ENCODE data around the gene LIG1. TPM values are rescaled to one million over a fixed set of nuclear protein-coding genes. Genes with fewer than 3 reads are reported as not detected.

Gene LIG1
- total and polyA plus RNA-seq, 2 experiments from 2014 or later = 79.3 to 96.9 TPM

DNA sequence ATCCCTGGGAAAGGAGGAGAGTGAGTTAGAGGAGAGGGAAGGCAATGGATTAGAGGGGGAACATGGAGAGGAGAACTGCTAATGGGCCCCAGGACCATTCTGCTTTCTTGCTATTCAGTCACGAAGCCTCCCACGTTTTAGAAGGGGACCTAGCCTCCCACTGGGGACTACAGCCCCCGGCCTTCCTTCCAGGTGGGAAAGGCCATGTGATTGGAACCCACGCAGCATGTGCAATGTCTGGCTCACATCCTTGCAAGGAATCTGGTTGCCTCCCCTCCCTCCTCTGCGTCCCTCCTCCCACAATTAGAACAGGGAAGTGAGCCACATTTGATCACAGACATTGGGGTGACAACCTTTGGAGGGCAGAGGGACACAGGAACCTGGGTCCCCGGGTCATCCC is 37.0 kb downstream of the LIG1 start:
- Mint-ChIP-seq H3K36me3 (ENCODE audit: low read depth) (peaks cover 54% of the 10 kb centered on the region), H3K9me3 (no peaks in the 10 kb centered on the region), H3K4me1 (no peaks in the 10 kb centered on the region), H3K27me3 (ENCODE audit: insufficient read depth, low read depth, poor library complexity) (peaks cover 14% of the 10 kb centered on the region), H3K4me3 (no peak overlapping the region), H3K27ac (no peak overlapping the region)
- no peak for DNase-seq (ENCODE audit: low spot score)
- no peaks in the 10 kb centered on the region for H4K20me1 ChIP-seq (replicated peaks; ENCODE audit: insufficient read depth)
- no peaks in the 10 kb centered on the region for H3K27me3 ChIP-seq (ENCODE audit: insufficient read depth)
- no peak overlapping the region for H3K4me2 ChIP-seq
- no peak overlapping the region for H3K27ac ChIP-seq (ENCODE audit: low read depth)
- no peak overlapping the region for H3K4me3 ChIP-seq
- no peaks in the 10 kb centered on the region for H3F3A ChIP-seq (replicated peaks; ENCODE audit: low read depth)
- no peaks in the 10 kb centered on the region for H3K9me2 ChIP-seq (ENCODE audit: insufficient read depth)
- H3K79me2 ChIP-seq (replicated peaks; ENCODE audit: insufficient read depth) = no peaks in the 10 kb centered on the region
- no peak for ATAC-seq
- no peaks in the 10 kb centered on the region for H3K4me1 ChIP-seq (ENCODE audit: insufficient read depth)
- no peak overlapping the region for H2AFZ ChIP-seq
- H3K36me3 ChIP-seq (ENCODE audit: insufficient read depth) = peaks cover 3% of the 10 kb centered on the region; the same call in 1 of the 2 replicates
- TF ChIP-seq STAT1 (IDR thresholded peaks at IDR 0.05; ENCODE audit: unreplicated experiment) (no peak), EZH2phosphoT487 (IDR thresholded peaks at IDR 0.05; ENCODE audit: unreplicated experiment) (no peak), NANOG (IDR thresholded peaks at IDR 0.05; ENCODE audit: borderline replicate concordance) (no peak), CREB1 (CRISPR knock-in tag; IDR thresholded peaks at IDR 0.05; ENCODE audit: low read depth) (no peak), EZH2 (IDR thresholded peaks at IDR 0.05; ENCODE audit: low read depth, unreplicated experiment) (no peak)
- TF ChIP-seq, protein P1, sequence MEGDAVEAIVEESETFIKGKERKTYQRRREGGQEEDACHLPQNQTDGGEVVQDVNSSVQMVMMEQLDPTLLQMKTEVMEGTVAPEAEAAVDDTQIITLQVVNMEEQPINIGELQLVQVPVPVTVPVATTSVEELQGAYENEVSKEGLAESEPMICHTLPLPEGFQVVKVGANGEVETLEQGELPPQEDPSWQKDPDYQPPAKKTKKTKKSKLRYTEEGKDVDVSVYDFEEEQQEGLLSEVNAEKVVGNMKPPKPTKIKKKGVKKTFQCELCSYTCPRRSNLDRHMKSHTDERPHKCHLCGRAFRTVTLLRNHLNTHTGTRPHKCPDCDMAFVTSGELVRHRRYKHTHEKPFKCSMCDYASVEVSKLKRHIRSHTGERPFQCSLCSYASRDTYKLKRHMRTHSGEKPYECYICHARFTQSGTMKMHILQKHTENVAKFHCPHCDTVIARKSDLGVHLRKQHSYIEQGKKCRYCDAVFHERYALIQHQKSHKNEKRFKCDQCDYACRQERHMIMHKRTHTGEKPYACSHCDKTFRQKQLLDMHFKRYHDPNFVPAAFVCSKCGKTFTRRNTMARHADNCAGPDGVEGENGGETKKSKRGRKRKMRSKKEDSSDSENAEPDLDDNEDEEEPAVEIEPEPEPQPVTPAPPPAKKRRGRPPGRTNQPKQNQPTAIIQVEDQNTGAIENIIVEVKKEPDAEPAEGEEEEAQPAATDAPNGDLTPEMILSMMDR (conservative IDR thresholded peaks at IDR 0.05; ENCODE audit: low read depth in 2 of 2) = no peak

DNA sequence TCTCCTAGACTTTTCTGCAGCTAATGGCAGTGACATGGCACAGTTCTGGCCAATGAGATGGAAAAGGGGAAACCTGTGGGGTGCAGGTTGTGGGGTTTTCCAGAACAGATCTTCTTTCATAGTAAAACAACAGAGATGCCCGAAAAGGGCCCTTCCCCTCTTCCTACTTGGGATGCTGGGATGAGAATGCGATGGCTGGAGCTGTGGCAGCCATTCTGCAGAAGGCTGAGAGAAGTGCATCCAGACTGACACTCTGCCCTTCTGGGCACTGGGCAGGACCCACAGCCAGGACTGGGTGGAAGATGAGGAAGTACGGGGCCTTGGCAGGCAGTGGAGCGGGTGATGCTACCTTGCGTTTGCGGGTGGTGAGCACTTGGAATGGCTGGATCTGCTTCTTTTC is 42.6 kb downstream of the LIG1 start:
- H3K9me2 ChIP-seq (ENCODE audit: insufficient read depth) = no peaks in the 10 kb centered on the region
- Mint-ChIP-seq H3K27ac (no peak overlapping the region), H3K4me1 (no peaks in the 10 kb centered on the region), H3K36me3 (ENCODE audit: low read depth) (peaks cover 87% of the 10 kb centered on the region), H3K9me3 (no peaks in the 10 kb centered on the region), H3K4me3 (no peak overlapping the region), H3K27me3 (ENCODE audit: insufficient read depth, low read depth, poor library complexity) (peaks cover 4% of the 10 kb centered on the region)
- DNase-seq (ENCODE audit: low spot score) = no peak
- no peaks in the 10 kb centered on the region for H3K27me3 ChIP-seq (ENCODE audit: insufficient read depth)
- H3K4me2 ChIP-seq = no peak overlapping the region
- no peak for ATAC-seq
- H3K4me1 ChIP-seq (ENCODE audit: insufficient read depth) = no peaks in the 10 kb centered on the region
- no peaks in the 10 kb centered on the region for H3F3A ChIP-seq (replicated peaks; ENCODE audit: low read depth)
- H3K4me3 ChIP-seq = no peak overlapping the region
- no peaks in the 10 kb centered on the region for H3K79me2 ChIP-seq (replicated peaks; ENCODE audit: insufficient read depth)
- no peak overlapping the region for H3K27ac ChIP-seq (ENCODE audit: low read depth)
- H3K36me3 ChIP-seq (ENCODE audit: insufficient read depth) = peaks cover 18% of the 10 kb centered on the region; the same call in 1 of the 2 replicates
- no peaks in the 10 kb centered on the region; the same call in 1 of the 2 replicates for H4K20me1 ChIP-seq (replicated peaks; ENCODE audit: insufficient read depth)
- H2AFZ ChIP-seq = no peak overlapping the region
- TF ChIP-seq JUNB (IDR thresholded peaks at IDR 0.05; ENCODE audit: unreplicated experiment) (no peak), EZH2 (IDR thresholded peaks at IDR 0.05; ENCODE audit: low read depth, unreplicated experiment) (no peak), STAT1 (IDR thresholded peaks at IDR 0.05; ENCODE audit: unreplicated experiment) (no peak), POLR2AphosphoS5 (IDR thresholded peaks at IDR 0.05; ENCODE audit: low read depth) (no peak), EZH2phosphoT487 (IDR thresholded peaks at IDR 0.05; ENCODE audit: unreplicated experiment) (no peak)
- TF ChIP-seq, protein P2, sequence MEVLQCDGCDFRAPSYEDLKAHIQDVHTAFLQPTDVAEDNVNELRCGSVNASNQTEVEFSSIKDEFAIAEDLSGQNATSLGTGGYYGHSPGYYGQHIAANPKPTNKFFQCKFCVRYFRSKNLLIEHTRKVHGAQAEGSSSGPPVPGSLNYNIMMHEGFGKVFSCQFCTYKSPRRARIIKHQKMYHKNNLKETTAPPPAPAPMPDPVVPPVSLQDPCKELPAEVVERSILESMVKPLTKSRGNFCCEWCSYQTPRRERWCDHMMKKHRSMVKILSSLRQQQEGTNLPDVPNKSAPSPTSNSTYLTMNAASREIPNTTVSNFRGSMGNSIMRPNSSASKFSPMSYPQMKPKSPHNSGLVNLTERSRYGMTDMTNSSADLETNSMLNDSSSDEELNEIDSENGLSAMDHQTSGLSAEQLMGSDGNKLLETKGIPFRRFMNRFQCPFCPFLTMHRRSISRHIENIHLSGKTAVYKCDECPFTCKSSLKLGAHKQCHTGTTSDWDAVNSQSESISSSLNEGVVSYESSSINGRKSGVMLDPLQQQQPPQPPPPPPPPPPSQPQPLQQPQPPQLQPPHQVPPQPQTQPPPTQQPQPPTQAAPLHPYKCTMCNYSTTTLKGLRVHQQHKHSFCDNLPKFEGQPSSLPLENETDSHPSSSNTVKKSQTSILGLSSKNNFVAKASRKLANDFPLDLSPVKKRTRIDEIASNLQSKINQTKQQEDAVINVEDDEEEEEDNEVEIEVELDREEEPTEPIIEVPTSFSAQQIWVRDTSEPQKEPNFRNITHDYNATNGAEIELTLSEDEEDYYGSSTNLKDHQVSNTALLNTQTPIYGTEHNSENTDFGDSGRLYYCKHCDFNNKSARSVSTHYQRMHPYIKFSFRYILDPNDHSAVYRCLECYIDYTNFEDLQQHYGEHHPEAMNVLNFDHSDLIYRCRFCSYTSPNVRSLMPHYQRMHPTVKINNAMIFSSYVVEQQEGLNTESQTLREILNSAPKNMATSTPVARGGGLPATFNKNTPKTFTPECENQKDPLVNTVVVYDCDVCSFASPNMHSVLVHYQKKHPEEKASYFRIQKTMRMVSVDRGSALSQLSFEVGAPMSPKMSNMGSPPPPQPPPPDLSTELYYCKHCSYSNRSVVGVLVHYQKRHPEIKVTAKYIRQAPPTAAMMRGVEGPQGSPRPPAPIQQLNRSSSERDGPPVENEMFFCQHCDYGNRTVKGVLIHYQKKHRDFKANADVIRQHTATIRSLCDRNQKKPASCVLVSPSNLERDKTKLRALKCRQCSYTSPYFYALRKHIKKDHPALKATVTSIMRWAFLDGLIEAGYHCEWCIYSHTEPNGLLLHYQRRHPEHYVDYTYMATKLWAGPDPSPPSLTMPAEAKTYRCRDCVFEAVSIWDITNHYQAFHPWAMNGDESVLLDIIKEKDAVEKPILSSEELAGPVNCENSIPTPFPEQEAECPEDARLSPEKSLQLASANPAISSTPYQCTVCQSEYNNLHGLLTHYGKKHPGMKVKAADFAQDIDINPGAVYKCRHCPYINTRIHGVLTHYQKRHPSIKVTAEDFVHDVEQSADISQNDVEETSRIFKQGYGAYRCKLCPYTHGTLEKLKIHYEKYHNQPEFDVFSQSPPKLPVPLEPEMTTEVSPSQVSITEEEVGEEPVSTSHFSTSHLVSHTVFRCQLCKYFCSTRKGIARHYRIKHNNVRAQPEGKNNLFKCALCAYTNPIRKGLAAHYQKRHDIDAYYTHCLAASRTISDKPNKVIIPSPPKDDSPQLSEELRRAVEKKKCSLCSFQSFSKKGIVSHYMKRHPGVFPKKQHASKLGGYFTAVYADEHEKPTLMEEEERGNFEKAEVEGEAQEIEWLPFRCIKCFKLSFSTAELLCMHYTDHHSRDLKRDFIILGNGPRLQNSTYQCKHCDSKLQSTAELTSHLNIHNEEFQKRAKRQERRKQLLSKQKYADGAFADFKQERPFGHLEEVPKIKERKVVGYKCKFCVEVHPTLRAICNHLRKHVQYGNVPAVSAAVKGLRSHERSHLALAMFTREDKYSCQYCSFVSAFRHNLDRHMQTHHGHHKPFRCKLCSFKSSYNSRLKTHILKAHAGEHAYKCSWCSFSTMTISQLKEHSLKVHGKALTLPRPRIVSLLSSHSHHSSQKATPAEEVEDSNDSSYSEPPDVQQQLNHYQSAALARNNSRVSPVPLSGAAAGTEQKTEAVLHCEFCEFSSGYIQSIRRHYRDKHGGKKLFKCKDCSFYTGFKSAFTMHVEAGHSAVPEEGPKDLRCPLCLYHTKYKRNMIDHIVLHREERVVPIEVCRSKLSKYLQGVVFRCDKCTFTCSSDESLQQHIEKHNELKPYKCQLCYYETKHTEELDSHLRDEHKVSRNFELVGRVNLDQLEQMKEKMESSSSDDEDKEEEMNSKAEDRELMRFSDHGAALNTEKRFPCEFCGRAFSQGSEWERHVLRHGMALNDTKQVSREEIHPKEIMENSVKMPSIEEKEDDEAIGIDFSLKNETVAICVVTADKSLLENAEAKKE (CRISPR knock-in tag; IDR thresholded peaks at IDR 0.05) = no peak
- TF ChIP-seq, protein P3, sequence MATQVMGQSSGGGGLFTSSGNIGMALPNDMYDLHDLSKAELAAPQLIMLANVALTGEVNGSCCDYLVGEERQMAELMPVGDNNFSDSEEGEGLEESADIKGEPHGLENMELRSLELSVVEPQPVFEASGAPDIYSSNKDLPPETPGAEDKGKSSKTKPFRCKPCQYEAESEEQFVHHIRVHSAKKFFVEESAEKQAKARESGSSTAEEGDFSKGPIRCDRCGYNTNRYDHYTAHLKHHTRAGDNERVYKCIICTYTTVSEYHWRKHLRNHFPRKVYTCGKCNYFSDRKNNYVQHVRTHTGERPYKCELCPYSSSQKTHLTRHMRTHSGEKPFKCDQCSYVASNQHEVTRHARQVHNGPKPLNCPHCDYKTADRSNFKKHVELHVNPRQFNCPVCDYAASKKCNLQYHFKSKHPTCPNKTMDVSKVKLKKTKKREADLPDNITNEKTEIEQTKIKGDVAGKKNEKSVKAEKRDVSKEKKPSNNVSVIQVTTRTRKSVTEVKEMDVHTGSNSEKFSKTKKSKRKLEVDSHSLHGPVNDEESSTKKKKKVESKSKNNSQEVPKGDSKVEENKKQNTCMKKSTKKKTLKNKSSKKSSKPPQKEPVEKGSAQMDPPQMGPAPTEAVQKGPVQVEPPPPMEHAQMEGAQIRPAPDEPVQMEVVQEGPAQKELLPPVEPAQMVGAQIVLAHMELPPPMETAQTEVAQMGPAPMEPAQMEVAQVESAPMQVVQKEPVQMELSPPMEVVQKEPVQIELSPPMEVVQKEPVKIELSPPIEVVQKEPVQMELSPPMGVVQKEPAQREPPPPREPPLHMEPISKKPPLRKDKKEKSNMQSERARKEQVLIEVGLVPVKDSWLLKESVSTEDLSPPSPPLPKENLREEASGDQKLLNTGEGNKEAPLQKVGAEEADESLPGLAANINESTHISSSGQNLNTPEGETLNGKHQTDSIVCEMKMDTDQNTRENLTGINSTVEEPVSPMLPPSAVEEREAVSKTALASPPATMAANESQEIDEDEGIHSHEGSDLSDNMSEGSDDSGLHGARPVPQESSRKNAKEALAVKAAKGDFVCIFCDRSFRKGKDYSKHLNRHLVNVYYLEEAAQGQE (IDR thresholded peaks at IDR 0.05; ENCODE audit: unreplicated experiment) = no peak
